Lung (tissue), 12 donors: ENCODE results near the gene GUCA1C. TPM values are rescaled to one million over a fixed set of nuclear protein-coding genes. Genes with fewer than 3 reads are reported as not detected.
A peak's percentile ranks its signal among the peaks of the same experiment; 100 is the strongest.

ENCODE experiments used
- ATAC-seq: fragments of 200-7000 bp; cut with Tn5 transposase; one replicate; pipeline ENCODE4 v1.9.1; 2020; ENCODE audit warnings: moderate number of reproducible peaks; ENCODE audit not compliant: insufficient read depth, low FRiP score
- DNase-seq, 3 donors: peaks; one replicate each; pipeline ENCODE4 v3.0.0-alpha.2; 2013 to 2017
- H3K27ac ChIP-seq, 2 donors: one replicate each; pipeline ENCODE4 v1.5.1; 2013; ENCODE audit warnings: mild to moderate bottlenecking in 2 of 2, moderate library complexity in 2 of 2, control low read depth in 1 of 2, inconsistent platforms in 1 of 2, low read depth in 1 of 2, low read length in 1 of 2
- H3K27me3 ChIP-seq, 3 donors: one replicate each; pipeline ENCODE4 v1.5.1; 2013; ENCODE audit warnings: low read length in 2 of 3; ENCODE audit not compliant: control insufficient read depth in 3 of 3, insufficient read depth in 3 of 3
- H3K36me3 ChIP-seq, 4 donors: one replicate each; pipeline ENCODE4 v1.5.1; 2013; ENCODE audit warnings: low read length in 4 of 4, mild to moderate bottlenecking in 1 of 4, moderate library complexity in 1 of 4; ENCODE audit not compliant: control insufficient read depth in 4 of 4, insufficient read depth in 4 of 4
- H3K4me1 ChIP-seq, 5 donors: one replicate each; pipeline ENCODE4 v1.5.1; 2013; ENCODE audit warnings: low read length in 5 of 5, mild to moderate bottlenecking in 2 of 5, moderate library complexity in 1 of 5; ENCODE audit not compliant: control insufficient read depth in 5 of 5, insufficient read depth in 5 of 5
- H3K4me3 ChIP-seq: one replicate; pipeline ENCODE4 v1.5.1; 2013; ENCODE audit warnings: mild to moderate bottlenecking, control low read depth, moderate library complexity
- H3K9ac ChIP-seq, 2 donors: one replicate each; pipeline ENCODE4 v1.5.1; 2013; ENCODE audit warnings: low read length in 2 of 2, control low read depth in 1 of 2; ENCODE audit not compliant: insufficient read depth in 1 of 2
- H3K9me3 ChIP-seq, 4 donors: one replicate each; pipeline ENCODE4 v1.5.1; 2013; ENCODE audit warnings: low read length in 3 of 4, mild to moderate bottlenecking in 1 of 4, moderate library complexity in 1 of 4; ENCODE audit not compliant: control insufficient read depth in 4 of 4, insufficient read depth in 3 of 4
- WGBS, 2 donors: extraction: QIAGEN DNeasy Blood & Tissue Kit; methylation state at CpG; one replicate each; pipeline ENCODE4 v1.1.7; 2013; 5-methylcytosine and 5-hydroxymethylcytosine counted together
- polyA plus RNA-seq, 2 donors: library from polyadenylated mRNA; stranded (reverse); fragments of 200-250 nt; gene quantifications; one replicate each; pipeline ENCODE4 v1.2.1, GENCODE V29; 2013
- total RNA-seq, 2 donors: library from RNA; depleted of rRNA in 1 of 2; stranded (reverse); fragments of >200 nt in 1 of 2; gene quantifications; one replicate each; pipeline ENCODE4 v1.2.1, GENCODE V29; 2014 to 2021
- TF ChIP-seq, protein P1 (sequence below): IDR thresholded peaks from 2 replicates; pipeline ENCODE4 v1.5.1; 2012; ENCODE audit warnings: mild to moderate bottlenecking; ENCODE audit errors: control extremely low read depth, extremely low read depth
- donor health status: control.
- donor health status: control.
- donor health status: Bipolar disorder and iron deficiency.
- donor health status: healthy.
- donor health status: DM: yes; HTN: yes; CAD: no.

GUCA1C gene
- total and polyA plus RNA-seq, 4 donors, result not detected

DNA sequence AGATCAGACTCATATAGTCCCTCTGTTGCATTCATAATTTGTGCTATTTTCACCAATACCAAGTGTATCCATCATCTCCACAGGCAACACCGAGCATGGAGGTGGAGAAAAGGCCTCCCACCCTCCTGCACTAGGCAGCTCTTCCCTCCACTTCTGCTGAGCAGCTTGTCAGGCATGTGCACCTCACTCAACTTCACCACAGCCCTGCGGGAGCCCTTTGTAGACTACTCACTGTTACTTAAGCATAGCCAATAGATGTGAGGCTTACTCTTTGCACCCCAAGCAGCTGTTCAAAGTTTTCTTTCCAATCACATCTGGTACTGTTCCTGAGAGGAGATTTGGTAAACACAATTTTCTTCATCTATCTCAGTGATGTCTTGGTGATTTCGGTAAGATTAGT is 16.9 kb upstream of the GUCA1C start:
- no peak for DNase-seq
- WGBS, 2 donors, result 61 to 64% methylated on average over 3 of the region's 3 CpGs
- Histone ChIP-seq H3K4me1 (no peaks in the 10 kb centered on the region), H3K9me3 (no peaks in the 10 kb centered on the region), H3K27ac (no peak overlapping the region), H3K27me3 (no peaks in the 10 kb centered on the region), H3K4me3 (no peak overlapping the region), H3K36me3 (no peaks in the 10 kb centered on the region), H3K9ac (no peak overlapping the region)
- TF ChIP-seq, protein P1, sequence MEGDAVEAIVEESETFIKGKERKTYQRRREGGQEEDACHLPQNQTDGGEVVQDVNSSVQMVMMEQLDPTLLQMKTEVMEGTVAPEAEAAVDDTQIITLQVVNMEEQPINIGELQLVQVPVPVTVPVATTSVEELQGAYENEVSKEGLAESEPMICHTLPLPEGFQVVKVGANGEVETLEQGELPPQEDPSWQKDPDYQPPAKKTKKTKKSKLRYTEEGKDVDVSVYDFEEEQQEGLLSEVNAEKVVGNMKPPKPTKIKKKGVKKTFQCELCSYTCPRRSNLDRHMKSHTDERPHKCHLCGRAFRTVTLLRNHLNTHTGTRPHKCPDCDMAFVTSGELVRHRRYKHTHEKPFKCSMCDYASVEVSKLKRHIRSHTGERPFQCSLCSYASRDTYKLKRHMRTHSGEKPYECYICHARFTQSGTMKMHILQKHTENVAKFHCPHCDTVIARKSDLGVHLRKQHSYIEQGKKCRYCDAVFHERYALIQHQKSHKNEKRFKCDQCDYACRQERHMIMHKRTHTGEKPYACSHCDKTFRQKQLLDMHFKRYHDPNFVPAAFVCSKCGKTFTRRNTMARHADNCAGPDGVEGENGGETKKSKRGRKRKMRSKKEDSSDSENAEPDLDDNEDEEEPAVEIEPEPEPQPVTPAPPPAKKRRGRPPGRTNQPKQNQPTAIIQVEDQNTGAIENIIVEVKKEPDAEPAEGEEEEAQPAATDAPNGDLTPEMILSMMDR, result no peak
- ATAC-seq, result no peak

DNA sequence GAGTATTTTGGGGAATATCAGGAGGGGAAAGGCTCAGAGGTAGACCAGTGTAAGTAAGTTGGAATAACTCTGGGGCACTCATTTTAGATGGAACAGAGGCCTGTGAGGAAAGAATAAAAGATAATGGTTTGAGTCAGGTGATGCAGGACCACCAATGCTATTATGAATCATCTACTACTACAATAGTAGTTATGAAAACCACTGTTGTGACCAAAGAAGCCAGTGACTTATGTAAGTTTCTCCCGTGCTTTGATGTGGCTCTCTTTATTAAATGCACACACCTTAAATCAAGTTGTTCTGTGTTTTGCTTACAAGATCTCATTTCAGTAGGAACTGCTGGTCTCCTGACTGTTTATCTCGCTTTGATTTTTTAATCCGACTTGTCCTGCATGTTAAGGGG is 13.1 kb upstream of the GUCA1C start:
- H3K9ac ChIP-seq, result no peak overlapping the region
- WGBS, 2 donors, result 87 to 94% methylated on average over 3 of the region's 3 CpGs
- H3K27me3 ChIP-seq, result no peaks in the 10 kb centered on the region
- no peak for DNase-seq
- no peaks in the 10 kb centered on the region for H3K9me3 ChIP-seq
- no peak for ATAC-seq
- TF ChIP-seq, protein P1, result no peak
- no peaks in the 10 kb centered on the region for H3K36me3 ChIP-seq
- no peak overlapping the region for H3K27ac ChIP-seq
- H3K4me3 ChIP-seq, result no peak overlapping the region
- H3K4me1 ChIP-seq, result no peaks in the 10 kb centered on the region

DNA sequence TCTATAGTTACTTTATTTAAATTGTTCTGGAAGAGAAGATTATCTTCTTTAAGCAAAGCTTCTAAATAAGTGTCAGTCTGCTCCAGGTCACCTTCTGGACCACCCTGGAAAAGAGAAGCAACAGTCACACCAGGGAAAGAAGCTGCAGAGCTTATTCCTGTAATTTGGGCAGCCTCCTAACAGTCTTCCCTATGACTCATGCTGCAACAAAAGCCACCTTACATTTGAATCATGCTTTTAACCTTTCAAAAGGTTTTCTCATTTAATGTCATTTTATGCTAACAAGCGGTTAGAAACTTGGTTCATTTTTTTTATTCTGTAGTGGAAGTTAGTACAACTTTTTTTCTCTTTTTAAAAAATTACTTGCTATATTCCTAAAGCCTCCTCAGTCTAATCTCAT is 5.3 kb upstream of the GUCA1C start:
- H3K4me1 ChIP-seq, result no peaks in the 10 kb centered on the region
- no peak overlapping the region for H3K4me3 ChIP-seq
- ATAC-seq, result no peak
- H3K27ac ChIP-seq, result no peak overlapping the region
- H3K9ac ChIP-seq, result peak overlapping the region in 1 of 2 donors; percentile 25
- DNase-seq, result no peak
- H3K27me3 ChIP-seq, result no peaks in the 10 kb centered on the region
- WGBS, 2 donors, result 85 to 86% methylated on average over 1 of the region's 1 CpG
- H3K9me3 ChIP-seq, result no peaks in the 10 kb centered on the region
- no peaks in the 10 kb centered on the region for H3K36me3 ChIP-seq
- TF ChIP-seq, protein P1, result no peak

DNA sequence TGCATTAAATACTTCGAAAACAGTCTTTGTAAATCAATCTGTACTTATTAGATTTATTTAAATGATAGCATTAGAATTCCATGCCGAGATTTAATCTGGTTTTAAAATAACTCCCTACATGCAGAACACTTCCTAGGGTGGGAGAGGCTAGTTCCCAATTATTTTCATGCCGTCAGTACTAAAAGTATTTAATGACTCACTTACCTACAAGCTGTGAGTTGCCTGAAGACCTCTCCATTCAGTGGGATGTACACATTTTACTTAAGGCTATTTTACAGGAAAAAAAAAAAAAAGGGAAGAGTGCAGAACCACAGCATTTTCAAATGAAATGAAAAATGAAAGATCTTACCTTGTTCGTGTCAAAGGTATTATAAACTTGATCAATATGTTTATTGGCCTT is 469 bp downstream of the GUCA1C start:
- TF ChIP-seq, protein P1, result no peak
- WGBS, 2 donors, result 81 to 90% methylated on average over 4 of the region's 4 CpGs
- no peak overlapping the region for H3K9ac ChIP-seq
- H3K27me3 ChIP-seq, result no peaks in the 10 kb centered on the region
- no peaks in the 10 kb centered on the region for H3K36me3 ChIP-seq
- ATAC-seq (no peak), DNase-seq (no peak)
- H3K4me1 ChIP-seq, result no peaks in the 10 kb centered on the region
- no peak overlapping the region for H3K4me3 ChIP-seq
- H3K9me3 ChIP-seq, result no peaks in the 10 kb centered on the region
- H3K27ac ChIP-seq, result no peak overlapping the region
